22Rv1 (cell line): Measurements from ENCODE around the gene OXCT1.
"Not testable (repeated sequence)": the region's sequence is repeated elsewhere in the genome, so short reads cannot be mapped to it uniquely, and the experiment has no call there.

Source experiments
- H3K27ac ChIP-seq: fragments of 450-650 bp; 2 replicates; pipeline ENCODE4 v1.5.1; 2017
- CTCF ChIP-seq: fragments of 450-650 bp; IDR thresholded peaks from 2 replicates; pipeline ENCODE4 v1.5.1; 2017; ENCODE audit warnings: mild to moderate bottlenecking
- ZFX ChIP-seq: fragments of 450-650 bp; IDR thresholded peaks from 2 replicates; pipeline ENCODE4 v1.6.1; 2017; ENCODE audit warnings: antibody characterized with exemption, borderline replicate concordance

OXCT1 gene

GRCh38 chr5:41852293-41852692 lies 17.9 kb downstream of the OXCT1 start:
- no peak for TF ChIP-seq CTCF
- TF ChIP-seq ZFX = no peak
- H3K27ac ChIP-seq = no peak overlapping the region

- no peak overlapping the region for H3K27ac ChIP-seq
- TF ChIP-seq ZFX (no peak), CTCF (no peak)
These were observed 19.1 kb downstream of the OXCT1 start for GRCh38 chr5:41851116-41851515.

GRCh38 chr5:41848983-41849382 lies 21.2 kb downstream of the OXCT1 start:
- no peak overlapping the region for H3K27ac ChIP-seq
- TF ChIP-seq CTCF (no peak), ZFX (no peak)

- not testable (repeated sequence) for H3K27ac ChIP-seq
These were observed 24.5 kb downstream of the OXCT1 start for GRCh38 chr5:41845751-41846150.

- TF ChIP-seq ZFX (no peak), CTCF (no peak)
- no peak overlapping the region for H3K27ac ChIP-seq
These were observed 25.7 kb downstream of the OXCT1 start for GRCh38 chr5:41844502-41844901.

GRCh38 chr5:41843456-41844370 lies 26.5 kb downstream of the OXCT1 start:
- no peak for TF ChIP-seq ZFX
- TF ChIP-seq CTCF = peak; percentile 87
- H3K27ac ChIP-seq = no peak overlapping the region

GRCh38 chr5:41842777-41843176 lies 27.4 kb downstream of the OXCT1 start:
- TF ChIP-seq ZFX (no peak), CTCF (no peak)
- no peak overlapping the region for H3K27ac ChIP-seq

GRCh38 chr5:41841325-41841724 lies 28.9 kb downstream of the OXCT1 start:
- TF ChIP-seq ZFX = no peak
- no peak for TF ChIP-seq CTCF
- H3K27ac ChIP-seq = no peak overlapping the region
